HEK293 (cell line): ENCODE results near the gene MYBBP1A.

Experiments used
- CTCF ChIA-PET: fragments of 350-600 bp; formaldehyde crosslinking; extraction: SDS; loops from one replicate; lab custom pipeline; 2021; ENCODE audit warnings: antibody characterized with exemption; lab: Yijun Ruan, JAX
- POLR2A ChIA-PET: fragments of 300-600 bp; formaldehyde crosslinking; extraction: SDS; loops from one replicate; lab custom pipeline; 2020; ENCODE audit warnings: antibody characterized with exemption, inconsistent platforms; lab: Yijun Ruan, JAX
- H3K27ac ChIP-seq: fragments of 200-500 bp; sonication (Bioruptor generic); 2 replicates; pipeline ENCODE4 v1.5.1; 2014; ENCODE audit warnings: low read depth, low read length, control low read depth, inconsistent platforms; ENCODE audit errors: extremely low read depth
- H3K36me3 ChIP-seq, 2 experiments: fragments of 200-500 bp in 1 of 2; sonication (Bioruptor generic) in 1 of 2; 1 replicate in 1 of 2; 2 replicates in 1 of 2; pipeline ENCODE4 v1.5.1; 2014 to 2017; ENCODE audit warnings: inconsistent platforms in 2 of 2, low read length in 2 of 2; ENCODE audit not compliant: control insufficient read depth in 2 of 2, insufficient read depth in 1 of 2
- H3K4me1 ChIP-seq: fragments of 200-500 bp; sonication (Bioruptor generic); 2 replicates; pipeline ENCODE4 v1.5.1; 2014; ENCODE audit warnings: mild to moderate bottlenecking, low read length, inconsistent platforms; ENCODE audit not compliant: control insufficient read depth, insufficient read depth
- H3K4me3 ChIP-seq: 2 replicates; pipeline ENCODE4 v1.5.1; 2011; ENCODE audit warnings: low read depth, mild to moderate bottlenecking, control low read depth, low read length, moderate library complexity
- H3K9me3 ChIP-seq: fragments of 200-500 bp; sonication (Bioruptor generic); 2 replicates; pipeline ENCODE4 v1.5.1; 2014; ENCODE audit warnings: low read depth, low read length, inconsistent platforms; ENCODE audit not compliant: control insufficient read depth, insufficient read depth
- BCL11B ChIP-seq: fragments of 450-650 bp; formaldehyde crosslinking; IDR thresholded peaks from 2 replicates; pipeline ENCODE4 v1.5.1; 2016; ENCODE audit warnings: low read depth, missing biosample characterization, missing genetic modification characterization
- EGR2 ChIP-seq: fragments of 450-650 bp; formaldehyde crosslinking; IDR thresholded peaks from 2 replicates; pipeline ENCODE4 v1.5.1; 2016; ENCODE audit warnings: low read depth, missing biosample characterization, missing genetic modification characterization
- GFI1B ChIP-seq: fragments of 450-650 bp; formaldehyde crosslinking; IDR thresholded peaks from 2 replicates; pipeline ENCODE4 v1.5.1; 2016; ENCODE audit warnings: missing biosample characterization, missing genetic modification characterization
- HOXD13 ChIP-seq: sonication (generic); formaldehyde crosslinking; IDR thresholded peaks from 2 replicates; pipeline ENCODE4 v1.8.0; 2022; ENCODE audit warnings: missing genetic modification reagents, borderline replicate concordance
- MYNN ChIP-seq: fragments of 450-650 bp; formaldehyde crosslinking; IDR thresholded peaks from 2 replicates; pipeline ENCODE4 v1.5.1; 2016; ENCODE audit warnings: missing biosample characterization, missing genetic modification characterization, borderline replicate concordance
- ZFHX2 ChIP-seq: fragments of 450-650 bp; formaldehyde crosslinking; conservative IDR thresholded peaks from 2 replicates; pipeline ENCODE4 v1.5.1; 2016; ENCODE audit warnings: missing biosample characterization, missing genetic modification characterization
- ZIC2 ChIP-seq: fragments of 450-650 bp; formaldehyde crosslinking; IDR thresholded peaks from 2 replicates; pipeline ENCODE4 v1.5.1; 2016; ENCODE audit warnings: missing biosample characterization, missing genetic modification characterization
- ZNF223 ChIP-seq: fragments of 450-650 bp; formaldehyde crosslinking; IDR thresholded peaks from 2 replicates; pipeline ENCODE4 v1.5.1; 2016; ENCODE audit warnings: missing biosample characterization, missing genetic modification characterization
- ZNF24 ChIP-seq: fragments of 450-650 bp; formaldehyde crosslinking; IDR thresholded peaks from 2 replicates; pipeline ENCODE4 v1.5.1; 2016; ENCODE audit warnings: missing biosample characterization, missing genetic modification characterization
- ZNF280C ChIP-seq: fragments of 450-650 bp; formaldehyde crosslinking; IDR thresholded peaks from 2 replicates; pipeline ENCODE4 v1.5.1; 2016; ENCODE audit warnings: missing biosample characterization, missing genetic modification characterization
- ZNF571 ChIP-seq: fragments of 450-650 bp; formaldehyde crosslinking; IDR thresholded peaks from 2 replicates; pipeline ENCODE4 v1.5.0; 2017; ENCODE audit warnings: missing biosample characterization, missing genetic modification characterization
- ZNF664 ChIP-seq: fragments of 450-650 bp; formaldehyde crosslinking; IDR thresholded peaks from 2 replicates; pipeline ENCODE4 v1.5.1; 2016; ENCODE audit warnings: missing biosample characterization, missing genetic modification characterization
- ZSCAN18 ChIP-seq: fragments of 450-650 bp; formaldehyde crosslinking; IDR thresholded peaks from 2 replicates; pipeline ENCODE4 v1.5.1; 2016; ENCODE audit warnings: missing biosample characterization, missing genetic modification characterization

Gene MYBBP1A

GRCh38 chr17:4505187-4505586, 50.0 kb downstream of the MYBBP1A start:
- TF ChIP-seq ZIC2 (tag by site-specific recombination) (0 out of 2 replicates have a peak, but pooled peaks have one; percentile 4), GFI1B (tag by site-specific recombination) (no peak), MYNN (tag by site-specific recombination) (no peak)
- H3K9me3 ChIP-seq = no peaks in the 10 kb centered on the region
- no peak overlapping the region for H3K27ac ChIP-seq
- CTCF ChIA-PET = no interaction called here
- H3K4me1 ChIP-seq = peaks cover 2% of the 10 kb centered on the region; the same call in 1 of the 2 replicates
- no peak overlapping the region for H3K4me3 ChIP-seq
- no peaks in the 10 kb centered on the region for H3K36me3 ChIP-seq
- POLR2A ChIA-PET = interaction anchor here (1.3 kb wide), 1 partner anchor 50 kb away, joined by 3 read pairs; the partner anchor contains the start of gene MYBBP1A

GRCh38 chr17:4504188-4504587, 51.0 kb downstream of the MYBBP1A start:
- CTCF ChIA-PET = interaction anchor here (0.8 to 1.6 kb wide), 3 partner anchors 106 to 590 kb away, joined by 3 to 4 read pairs (median 3); no protein-coding TSS in a partner anchor
- TF ChIP-seq ZSCAN18 (tag by site-specific recombination) (no peak), ZNF280C (tag by site-specific recombination) (no peak), ZNF24 (tag by site-specific recombination) (no peak)
- TF ChIP-seq, all 188 proteins: peak for 0
- Histone ChIP-seq H3K4me3 (no peak overlapping the region), H3K9me3 (no peaks in the 10 kb centered on the region), H3K4me1 (peaks cover 2% of the 10 kb centered on the region; the same call in 1 of the 2 replicates), H3K36me3 (no peaks in the 10 kb centered on the region), H3K27ac (no peak overlapping the region)
- POLR2A ChIA-PET = no interaction called here

- Histone ChIP-seq H3K27ac (no peak overlapping the region), H3K4me3 (no peak overlapping the region), H3K9me3 (no peaks in the 10 kb centered on the region), H3K36me3 (no peaks in the 10 kb centered on the region), H3K4me1 (peaks cover 2% of the 10 kb centered on the region; the same call in 1 of the 2 replicates)
- POLR2A ChIA-PET = no interaction called here
- TF ChIP-seq BCL11B (tag by site-specific recombination) (no peak), ZNF571 (no peak), EGR2 (tag by site-specific recombination) (peak; percentile 86), ZFHX2 (tag by site-specific recombination) (peak; percentile 89), HOXD13 (CRISPR knock-in tag) (no peak), ZNF223 (tag by site-specific recombination) (no peak), ZNF664 (no peak)
- CTCF ChIA-PET = interaction anchor here (0.5 to 1.6 kb wide), 4 partner anchors 29 to 589 kb away, joined by 3 to 4 read pairs (median 4); no protein-coding TSS in a partner anchor
Observed at GRCh38 chr17:4503283-4504025, 51.7 kb downstream of the MYBBP1A start.
